H1 (cell line): ENCODE measurements around the gene OTUB1. TPM values are rescaled to one million over a fixed set of nuclear protein-coding genes. Genes with fewer than 3 reads are reported as not detected.
A peak's percentile ranks its signal among the peaks of the same experiment; 100 is the strongest.

Experiments used
- CTCF ChIA-PET: fragments of 300-600 bp; sonication (Branson Sonifier 250); formaldehyde crosslinking; loops from one replicate; lab custom pipeline; 2021; ENCODE audit not compliant: partially characterized antibody; lab: Charles Lee
- POLR2A ChIA-PET: fragments of 300-600 bp; sonication (Branson Sonifier 250); formaldehyde crosslinking; loops from one replicate; lab custom pipeline; 2021; ENCODE audit warnings: inconsistent platforms; ENCODE audit not compliant: partially characterized antibody; lab: Charles Lee
- DNase-seq, 2 experiments: peaks; one replicate each; pipeline versions ENCODE4 v3.0.0 to v3.0.0-alpha.2; 2010 to 2022; ENCODE audit warnings: low spot score in 2 of 2, low read depth in 1 of 2, mixed read lengths in 1 of 2
- FAIRE-seq: peaks from 2 replicates; lab custom pipeline; 2011; peaks lifted over from hg19 to GRCh38; lab: Jason Lieb, UNC
- H2AFZ ChIP-seq: 2 replicates; pipeline ENCODE4 v1.8.1; 2012; ENCODE audit warnings: low read length, inconsistent platforms
- H2AK5ac ChIP-seq: 2 replicates; pipeline ENCODE4 v1.6.1; 2013; ENCODE audit warnings: low read depth, low read length
- H2BK120ac ChIP-seq: replicated peaks from 2 replicates; pipeline ENCODE3; 2013; ENCODE audit warnings: low read depth, low read length, inconsistent platforms
- H2BK12ac ChIP-seq: 2 replicates; pipeline ENCODE4 v1.6.1; 2013; ENCODE audit warnings: low read depth, low read length
- H2BK15ac ChIP-seq: 2 replicates; pipeline ENCODE4 v1.6.1; 2013; ENCODE audit warnings: low read length
- H2BK20ac ChIP-seq: 2 replicates; pipeline ENCODE4 v1.6.1; 2013; ENCODE audit warnings: low read length
- H2BK5ac ChIP-seq: 2 replicates; pipeline ENCODE4 v1.6.1; 2013; ENCODE audit warnings: low read depth, low read length
- H3K14ac ChIP-seq: 2 replicates; pipeline ENCODE4 v1.6.1; 2013; ENCODE audit warnings: inconsistent platforms; ENCODE audit not compliant: insufficient read length
- H3K18ac ChIP-seq: 2 replicates; pipeline ENCODE4 v1.6.1; 2013; ENCODE audit warnings: low read length; ENCODE audit errors: extremely low read depth
- H3K23ac ChIP-seq: 2 replicates; pipeline ENCODE4 v1.6.1; 2013; ENCODE audit warnings: inconsistent platforms; ENCODE audit not compliant: insufficient read length
- H3K23me2 ChIP-seq: 2 replicates; pipeline ENCODE4 v1.6.1; 2013; ENCODE audit warnings: low read depth, low read length
- H3K27ac ChIP-seq: 2 replicates; pipeline ENCODE4 v1.6.1; 2011; ENCODE audit warnings: low read depth, low read length, inconsistent platforms
- H3K27me3 ChIP-seq, 4 experiments: replicated peaks in 1 of 4; 1 replicate in 1 of 4; 2 replicates in 3 of 4; pipeline versions ENCODE4 v1.6.1 to v1.8.1; 2011 to 2013; ENCODE audit warnings: low read length in 3 of 4, mild to moderate bottlenecking in 3 of 4, inconsistent platforms in 2 of 4, mixed read lengths in 2 of 4, moderate library complexity in 1 of 4; ENCODE audit not compliant: control insufficient read depth in 3 of 4, insufficient read depth in 3 of 4; ENCODE audit errors: extremely low read depth in 1 of 4
- H3K36me3 ChIP-seq, 4 experiments: 2 replicates each; pipeline versions ENCODE4 v1.6.1 to v1.8.1; 2011 to 2013; ENCODE audit warnings: mild to moderate bottlenecking in 4 of 4, low read length in 3 of 4, moderate library complexity in 2 of 4, control low read depth in 1 of 4, inconsistent platforms in 1 of 4; ENCODE audit not compliant: insufficient read depth in 4 of 4, control insufficient read depth in 2 of 4
- H3K4ac ChIP-seq: replicated peaks from 2 replicates; pipeline ENCODE3; 2013; ENCODE audit warnings: low read length, low read depth, mixed read lengths, inconsistent platforms; ENCODE audit not compliant: insufficient read length
- H3K4me1 ChIP-seq, 4 experiments: replicated peaks in 1 of 4; 1 replicate in 1 of 4; 2 replicates in 3 of 4; pipeline versions ENCODE4 v1.6.1 to v1.8.1; 2011 to 2013; ENCODE audit warnings: low read length in 3 of 4, inconsistent platforms in 2 of 4, mixed read lengths in 1 of 4; ENCODE audit not compliant: insufficient read depth in 4 of 4, control insufficient read depth in 3 of 4
- H3K4me2 ChIP-seq, 2 experiments: 2 replicates each; pipeline versions ENCODE4 v1.6.1 to v1.8.1; 2011 to 2013; ENCODE audit warnings: low read depth in 2 of 2, low read length in 2 of 2, control low read depth in 1 of 2, inconsistent platforms in 1 of 2, mild to moderate bottlenecking in 1 of 2; ENCODE audit not compliant: insufficient read depth in 1 of 2
- H3K4me3 ChIP-seq, 4 experiments: fragments of 200-600, 300-600 bp in 1 of 4; sonication (generic), shearing (Covaris generic), sonication (Bioruptor Twin) in 1 of 4; 2 replicates each; pipeline versions ENCODE4 v1.5.1 to v1.8.1; 2011 to 2016; ENCODE audit warnings: low read length in 4 of 4, low read depth in 3 of 4, control low read depth in 2 of 4, inconsistent platforms in 2 of 4, mild to moderate bottlenecking in 2 of 4, mixed read lengths in 1 of 4, moderate library complexity in 1 of 4; ENCODE audit not compliant: insufficient read depth in 2 of 4; ENCODE audit errors: extremely low read depth in 1 of 4
- H3K56ac ChIP-seq: replicated peaks from 2 replicates; pipeline ENCODE3; 2013; ENCODE audit warnings: low read depth, mild to moderate bottlenecking, mixed read lengths, low read length, inconsistent platforms; ENCODE audit not compliant: insufficient read length
- H3K79me1 ChIP-seq: 2 replicates; pipeline ENCODE4 v1.6.1; 2013; ENCODE audit warnings: low read depth, low read length, control low read depth
- H3K79me2 ChIP-seq, 2 experiments: 2 replicates each; pipeline versions ENCODE4 v1.6.1 to v1.8.1; 2012 to 2013; ENCODE audit warnings: low read length in 2 of 2, mild to moderate bottlenecking in 2 of 2, inconsistent platforms in 1 of 2; ENCODE audit not compliant: insufficient read depth in 2 of 2, control insufficient read depth in 1 of 2
- H3K9ac ChIP-seq, 4 experiments: replicated peaks in 1 of 4; 1 replicate in 1 of 4; 2 replicates in 3 of 4; pipeline versions ENCODE4 v1.6.1 to v1.8.1; 2011 to 2013; ENCODE audit warnings: low read depth in 3 of 4, low read length in 3 of 4, control low read depth in 2 of 4, mild to moderate bottlenecking in 2 of 4, moderate library complexity in 2 of 4, inconsistent platforms in 1 of 4; ENCODE audit errors: extremely low read depth in 1 of 4
- H3K9me3 ChIP-seq, 2 experiments: 2 replicates each; pipeline versions ENCODE4 v1.6.1 to v1.8.1; 2012 to 2013; ENCODE audit warnings: mild to moderate bottlenecking in 2 of 2, moderate library complexity in 2 of 2, control low read depth in 1 of 2, inconsistent platforms in 1 of 2, low read depth in 1 of 2, low read length in 1 of 2, mixed read lengths in 1 of 2; ENCODE audit not compliant: insufficient read depth in 2 of 2
- H4K20me1 ChIP-seq, 2 experiments: replicated peaks in 1 of 2; 2 replicates each; pipeline versions ENCODE3 to v1.8.1; 2011 to 2013; ENCODE audit warnings: inconsistent platforms in 2 of 2, low read length in 2 of 2, mild to moderate bottlenecking in 1 of 2; ENCODE audit not compliant: insufficient read depth in 2 of 2, control insufficient read depth in 1 of 2
- H4K5ac ChIP-seq: 2 replicates; pipeline ENCODE4 v1.6.1; 2013; ENCODE audit warnings: low read length, low read depth, mixed read lengths, inconsistent platforms; ENCODE audit not compliant: insufficient read length
- H4K8ac ChIP-seq: 2 replicates; pipeline ENCODE4 v1.8.0; 2013; ENCODE audit warnings: mild to moderate bottlenecking, moderate library complexity, low read length, inconsistent platforms; ENCODE audit not compliant: insufficient read depth; ENCODE audit errors: extremely low read depth
- H4K91ac ChIP-seq: replicated peaks from 2 replicates; pipeline ENCODE3; 2013; ENCODE audit warnings: low read length, mixed read lengths, inconsistent platforms; ENCODE audit not compliant: insufficient read length
- ASH2L ChIP-seq: fragments of 200-600, 300-600 bp; sonication (generic); IDR thresholded peaks from one replicate; pipeline ENCODE4 v1.7.1; 2017; ENCODE audit warnings: low read length
- JUN ChIP-seq: IDR thresholded peaks from 2 replicates; pipeline ENCODE4 v1.6.1; 2011; ENCODE audit warnings: low read depth, mild to moderate bottlenecking, improper control_type of control experiment, low read length
- POLR2A ChIP-seq, 2 experiments: IDR thresholded peaks; 1 replicate in 1 of 2; 2 replicates in 1 of 2; pipeline ENCODE4 v1.6.1; 2011; ENCODE audit warnings: low read depth in 2 of 2, low read length in 2 of 2, mild to moderate bottlenecking in 2 of 2; ENCODE audit errors: control extremely low read depth in 1 of 2
- WGBS, 2 experiments: shearing (Covaris generic) in 1 of 2; methylation state at CpG; one replicate each; pipeline versions ENCODE4 v1.1.6 to v1.1.7; 2013 to 2015; ENCODE audit warnings: low lambda C conversion rate in 2 of 2, mixed read lengths in 2 of 2, inconsistent platforms in 1 of 2, low coverage in 1 of 2, missing lambda C conversion rate in 1 of 2; ENCODE audit not compliant: insufficient replicate concordance in 2 of 2, insufficient coverage in 1 of 2, insufficient read length in 1 of 2; ENCODE audit errors: extremely low coverage in 1 of 2, missing lambda C conversion rate in 1 of 2; 5-methylcytosine and 5-hydroxymethylcytosine counted together
- polyA plus RNA-seq, 7 experiments: library from polyadenylated mRNA; depleted of rRNA in 3 of 7; stranded (reverse) in 5 of 7; unstranded in 2 of 7; fragments of >200 nt in 5 of 7; fragments of 200-250 nt in 2 of 7; gene quantifications; 1 replicate in 5 of 7; 2 replicates in 1 of 7; 4 replicates in 1 of 7; pipeline versions ENCODE4 v1.2.1 to v1.2.3, GENCODE V29; 2011 to 2013; ENCODE audit warnings: missing spikeins in 2 of 7, mixed read lengths in 2 of 7
- total RNA-seq: library from RNA; stranded (reverse); fragmentation: NEBNext Ultra II Directional; extraction: Animal tissue kit (Norgen Biotek cat#: 25700); gene quantifications from 2 replicates; pipeline ENCODE4 v1.2.1, GENCODE V29; 2021

The OTUB1 gene
- total and polyA plus RNA-seq, 2 of the 8 experiments (the other 6 are each of a cell fraction or from before 2014, with no cell fraction given), result 110 to 274 TPM

DNA sequence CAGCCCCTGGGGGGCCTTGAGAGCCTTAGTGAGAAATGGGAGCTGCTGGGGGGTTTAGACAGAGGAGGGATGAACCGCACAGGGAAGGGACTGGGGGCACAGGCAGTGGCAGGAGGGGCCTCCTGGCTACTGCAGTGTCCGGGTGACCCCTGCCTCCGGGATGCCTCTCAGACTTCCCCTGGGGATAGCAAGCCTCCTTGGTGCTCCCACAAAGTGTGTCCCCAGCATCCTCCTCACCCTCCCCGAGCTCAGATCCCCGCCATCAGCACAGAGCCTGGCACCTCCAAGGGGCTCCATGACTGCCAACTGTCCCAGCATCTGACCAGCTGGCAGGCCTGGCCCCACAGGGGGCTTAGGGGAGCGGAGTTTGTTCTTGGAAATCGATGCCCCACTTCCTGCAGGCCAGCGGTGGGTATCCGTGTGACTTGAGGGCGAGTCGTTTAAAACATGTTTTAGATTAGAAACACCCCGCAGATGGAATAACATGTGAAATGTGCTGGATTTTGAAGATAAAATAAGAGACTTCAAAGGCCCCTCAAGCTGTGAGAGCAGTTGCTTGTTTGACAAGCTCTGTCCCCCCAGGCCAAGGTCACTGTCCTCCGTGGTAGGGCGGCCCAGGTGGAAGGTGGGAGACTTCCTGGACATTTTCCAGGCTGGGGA is 36.0 kb downstream of the OTUB1 start:
- H3K18ac ChIP-seq, result peak overlapping the region; percentile 48
- peaks cover 3 to 49% (median 35%) of the 10 kb centered on the region in 4 experiments for H3K4me1 ChIP-seq
- no peak overlapping the region for H2AFZ ChIP-seq
- WGBS, 2 experiments, result 82% methylated on average over 13 of the region's 14 CpGs; no CpG with 5 or more reads in 1 of the 2 experiments
- ChIA-PET POLR2A (interaction anchor here (1.7 to 2.0 kb wide), 4 partner anchors 12 to 28 kb away, joined by 4 to 8 read pairs (median 6); no protein-coding TSS in a partner anchor), CTCF (interaction anchor here (0.8 to 4.2 kb wide), 11 partner anchors 9 to 127 kb away, joined by 3 to 24 read pairs (median 4); no protein-coding TSS in a partner anchor)
- H2BK5ac ChIP-seq, result peak overlapping the region; percentile 60; the same call in 1 of the 2 replicates
- H3K4me2 ChIP-seq, result 0 out of 4 replicates have a peak overlapping the region, but pooled peaks of 1 of the 2 experiments have one; percentile 24
- H3K9me3 ChIP-seq, result no peaks in the 10 kb centered on the region
- no peak for TF ChIP-seq JUN
- no peak for TF ChIP-seq POLR2A (IDR thresholded peaks at IDR 0.05; ENCODE audit: control extremely low read depth in 1 of 2, low read depth in 2 of 2, low read length in 2 of 2)
- TF ChIP-seq ASH2L, result no peak
- H3K56ac ChIP-seq, result no peak overlapping the region
- H2BK12ac ChIP-seq, result peak overlapping the region; percentile 53; the same call in 1 of the 2 replicates
- peak overlapping the region; percentile 11; the same call in 1 of the 2 replicates for H4K8ac ChIP-seq
- no peaks in the 10 kb centered on the region for H3K79me2 ChIP-seq
- no peak overlapping the region; the same call in 1 of the 2 replicates for H2BK15ac ChIP-seq
- no peaks in the 10 kb centered on the region for H3K36me3 ChIP-seq
- no peak overlapping the region for H3K4me3 ChIP-seq
- peak overlapping the region; percentile 9; the same call in 1 of the 2 replicates for H2BK20ac ChIP-seq
- no peak for DNase-seq
- H3K23me2 ChIP-seq, result no peaks in the 10 kb centered on the region
- H2AK5ac ChIP-seq, result peak overlapping the region; percentile 93; the same call in 1 of the 2 replicates
- H4K91ac ChIP-seq, result peak overlapping the region; percentile 96
- FAIRE-seq, result no peak
- peak overlapping the region; percentile 87 for H3K4ac ChIP-seq
- no peak overlapping the region for H3K23ac ChIP-seq
- H3K79me1 ChIP-seq, result no peaks in the 10 kb centered on the region; the same call in 1 of the 2 replicates
- no peak overlapping the region; a peak in 1 of 7 replicates for H3K9ac ChIP-seq
- H3K14ac ChIP-seq, result no peak overlapping the region
- peaks cover 0 to 4% of the 10 kb centered on the region in 2 experiments for H4K20me1 ChIP-seq
- H4K5ac ChIP-seq, result no peak overlapping the region
- H2BK120ac ChIP-seq, result peak overlapping the region; percentile 47
- peaks cover 0 to 16% (median 12%) of the 10 kb centered on the region in 4 experiments; a peak in 5 of 7 replicates for H3K27me3 ChIP-seq
- H3K27ac ChIP-seq, result no peak overlapping the region
